NT2/D1 (cell line): ENCODE data around the gene TLN1.

Experiments
- DNase-seq: peaks from one replicate; pipeline ENCODE4 v3.0.0-alpha.2; 2011; ENCODE audit warnings: low read depth, low spot score
- H3K27me3 ChIP-seq: 2 replicates; pipeline ENCODE4 v1.6.0; 2011; ENCODE audit warnings: mild to moderate bottlenecking; ENCODE audit not compliant: insufficient read length, insufficient read depth
- H3K36me3 ChIP-seq: 2 replicates; pipeline ENCODE4 v1.6.1; 2011; ENCODE audit warnings: mild to moderate bottlenecking, low read length, mixed read lengths; ENCODE audit not compliant: insufficient read depth, insufficient read length
- H3K4me1 ChIP-seq: 2 replicates; pipeline ENCODE4 v1.5.1; 2011; ENCODE audit not compliant: insufficient read depth, insufficient read length
- H3K4me3 ChIP-seq: 2 replicates; pipeline ENCODE4 v1.5.1; 2011; ENCODE audit warnings: low read depth; ENCODE audit not compliant: insufficient read length
- H3K9ac ChIP-seq: 2 replicates; pipeline ENCODE4 v1.6.0; 2011; ENCODE audit warnings: low read depth; ENCODE audit not compliant: insufficient read length
- H3K9me3 ChIP-seq: 2 replicates; pipeline ENCODE4 v1.5.1; 2011; ENCODE audit warnings: mild to moderate bottlenecking, low read length; ENCODE audit not compliant: insufficient read depth
- SUZ12 ChIP-seq: IDR thresholded peaks from 2 replicates; pipeline ENCODE4 v1.6.1; 2011; ENCODE audit not compliant: insufficient read length, insufficient read depth; ENCODE audit errors: extremely low read depth
- YY1 ChIP-seq: IDR thresholded peaks from 2 replicates; pipeline ENCODE4 v1.6.1; 2011; ENCODE audit not compliant: insufficient read length, insufficient read depth
- ZNF274 ChIP-seq: IDR thresholded peaks from 2 replicates; pipeline ENCODE4 v1.6.1; 2011; ENCODE audit warnings: mild to moderate bottlenecking, low read depth, low read length

TLN1 gene

DNA sequence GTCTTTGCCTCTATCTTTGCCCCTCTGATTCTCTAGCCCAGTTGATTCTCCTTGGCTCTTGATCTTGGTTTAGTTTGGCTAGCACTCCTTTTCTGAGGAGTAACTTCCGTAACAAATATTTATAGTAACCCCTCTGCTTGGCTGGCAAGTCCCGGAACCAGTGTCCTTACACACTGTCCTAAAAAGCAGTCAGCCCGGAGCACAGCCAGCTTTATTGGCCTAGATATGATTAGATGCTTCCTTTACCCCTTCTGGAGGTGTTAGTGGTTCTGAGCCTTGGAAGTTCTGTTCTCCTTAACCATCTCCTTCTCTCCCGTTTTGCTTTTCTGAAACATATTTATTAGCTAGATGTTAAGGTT, 39.1 kb upstream of the TLN1 start:
- no peak for DNase-seq

DNA sequence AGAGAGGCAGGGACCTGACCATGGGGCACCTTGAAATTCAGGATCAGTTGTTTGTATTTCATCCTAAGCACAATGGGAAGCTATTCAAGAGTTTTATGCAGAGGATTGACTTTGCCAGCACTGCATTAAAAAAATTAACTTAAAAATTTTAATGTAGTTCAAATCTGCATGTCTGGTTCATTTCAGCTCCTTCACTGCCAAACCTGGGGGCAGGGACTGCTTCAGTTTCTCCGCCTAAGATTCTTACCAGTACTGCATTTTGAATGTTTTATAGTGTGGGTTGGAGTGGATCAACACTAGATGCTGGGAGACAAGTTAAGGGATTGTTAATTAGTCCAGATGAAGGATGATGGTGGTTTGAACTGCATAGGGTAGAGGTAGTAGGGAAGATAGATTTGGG, 37.8 kb upstream of the TLN1 start:
- Histone ChIP-seq H3K27me3 (no peaks in the 10 kb centered on the region), H3K9me3 (no peaks in the 10 kb centered on the region), H3K4me1 (no peaks in the 10 kb centered on the region), H3K4me3 (no peak overlapping the region), H3K9ac (no peak overlapping the region), H3K36me3 (no peaks in the 10 kb centered on the region)
- TF ChIP-seq SUZ12 (no peak), ZNF274 (no peak), YY1 (no peak)
- DNase-seq, result no peak

More for the DNA sequence above, 39.1 kb upstream of the TLN1 start:
- Histone ChIP-seq H3K27me3 (no peaks in the 10 kb centered on the region), H3K9ac (no peak overlapping the region), H3K4me1 (no peaks in the 10 kb centered on the region), H3K4me3 (no peak overlapping the region), H3K9me3 (no peaks in the 10 kb centered on the region), H3K36me3 (no peaks in the 10 kb centered on the region)
- no peak for TF ChIP-seq YY1
- no peak for TF ChIP-seq ZNF274
- TF ChIP-seq SUZ12, result no peak

DNA sequence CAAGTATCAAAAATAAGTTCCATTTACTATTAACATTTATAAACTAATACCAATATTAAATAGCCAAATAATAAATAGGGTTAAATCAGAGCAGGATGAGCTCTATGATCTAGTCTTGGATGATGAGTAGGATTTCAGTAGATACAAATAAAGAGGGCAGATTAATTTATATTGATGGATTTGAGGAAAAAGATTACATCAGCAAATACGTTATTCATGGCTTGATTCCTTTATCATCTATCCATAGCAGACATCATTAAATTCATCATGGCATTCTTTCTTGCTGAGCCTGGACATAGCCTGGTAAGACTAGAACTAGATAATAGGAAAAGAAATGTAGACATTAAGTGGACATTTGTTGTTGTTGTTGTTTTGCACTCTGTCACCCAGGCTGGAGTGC, 35.5 kb upstream of the TLN1 start:
- Histone ChIP-seq H3K36me3 (no peaks in the 10 kb centered on the region), H3K9me3 (no peaks in the 10 kb centered on the region), H3K4me1 (no peaks in the 10 kb centered on the region), H3K27me3 (no peaks in the 10 kb centered on the region), H3K9ac (no peak overlapping the region), H3K4me3 (no peak overlapping the region)
- TF ChIP-seq YY1 (no peak), ZNF274 (no peak), SUZ12 (no peak)
- no peak for DNase-seq

DNA sequence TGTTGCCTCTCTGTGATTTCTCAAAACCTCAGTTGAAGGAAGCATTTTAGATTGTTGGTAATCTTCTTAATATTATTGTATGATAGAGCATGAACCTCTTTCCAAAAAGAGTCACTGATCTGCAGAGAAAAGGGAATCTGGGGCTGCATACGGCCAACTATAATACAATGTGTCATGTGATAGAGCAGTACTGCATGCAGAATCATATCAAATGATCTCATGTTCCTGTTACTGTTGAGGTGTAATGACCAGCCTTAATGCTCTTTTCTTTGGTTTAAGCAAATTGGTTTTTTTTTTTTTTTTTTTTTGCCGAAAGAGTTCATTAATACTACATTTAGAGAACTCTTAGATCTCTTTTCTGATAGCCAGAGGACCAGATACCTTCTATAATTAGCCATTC, 35.0 kb upstream of the TLN1 start:
- Histone ChIP-seq H3K36me3 (no peaks in the 10 kb centered on the region), H3K4me3 (no peak overlapping the region), H3K9me3 (no peaks in the 10 kb centered on the region), H3K4me1 (no peaks in the 10 kb centered on the region), H3K9ac (no peak overlapping the region), H3K27me3 (no peaks in the 10 kb centered on the region)
- TF ChIP-seq SUZ12 (no peak), YY1 (no peak), ZNF274 (no peak)
- no peak for DNase-seq

DNA sequence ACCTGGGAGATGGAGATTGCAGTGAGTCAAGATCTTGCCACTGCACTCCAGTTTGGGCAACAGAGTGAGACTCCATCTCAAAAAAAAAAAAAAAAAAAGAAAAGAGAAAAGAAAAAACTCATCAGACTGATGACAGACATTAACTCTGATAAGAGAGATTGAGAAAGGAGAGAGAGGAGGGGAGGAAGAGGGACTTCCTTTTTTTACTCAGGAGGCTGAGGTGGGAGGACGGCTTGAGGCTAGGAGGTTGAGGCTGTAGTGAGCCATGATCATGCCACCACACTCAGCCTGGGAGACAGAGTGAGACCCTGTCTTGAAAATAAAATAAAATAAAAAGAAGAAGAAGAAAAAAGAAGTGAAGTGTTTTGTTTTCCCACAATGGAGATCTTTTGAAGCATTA, 31.8 kb upstream of the TLN1 start:
- Histone ChIP-seq H3K4me1 (no peaks in the 10 kb centered on the region), H3K9me3 (no peaks in the 10 kb centered on the region), H3K36me3 (no peaks in the 10 kb centered on the region), H3K4me3 (no peak overlapping the region), H3K27me3 (no peaks in the 10 kb centered on the region), H3K9ac (no peak overlapping the region)
- no peak for DNase-seq
- TF ChIP-seq ZNF274 (no peak), YY1 (no peak), SUZ12 (no peak)

DNA sequence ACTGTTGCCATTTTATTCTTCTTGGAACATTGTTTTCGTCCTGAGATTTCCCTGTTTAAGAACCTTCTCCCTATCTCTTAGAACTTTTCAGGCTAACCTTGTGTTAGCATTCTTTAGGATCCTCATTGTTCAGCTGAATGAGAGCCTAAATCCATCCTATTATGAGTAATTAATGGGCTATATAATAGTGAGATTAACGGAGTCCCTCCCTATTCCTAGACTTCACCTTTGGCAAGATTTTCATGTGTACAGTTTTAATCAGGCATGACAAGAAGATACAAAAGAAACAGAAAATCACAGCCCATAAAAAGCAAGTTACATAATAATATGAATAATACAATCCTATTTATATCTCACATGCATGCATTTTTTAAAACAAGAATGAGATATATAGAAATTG, 31.2 kb upstream of the TLN1 start:
- Histone ChIP-seq H3K9me3 (no peaks in the 10 kb centered on the region), H3K4me1 (no peaks in the 10 kb centered on the region), H3K36me3 (no peaks in the 10 kb centered on the region), H3K27me3 (no peaks in the 10 kb centered on the region), H3K4me3 (no peak overlapping the region), H3K9ac (no peak overlapping the region)
- DNase-seq, result no peak
- no peak for TF ChIP-seq ZNF274
- no peak for TF ChIP-seq YY1
- no peak for TF ChIP-seq SUZ12

DNA sequence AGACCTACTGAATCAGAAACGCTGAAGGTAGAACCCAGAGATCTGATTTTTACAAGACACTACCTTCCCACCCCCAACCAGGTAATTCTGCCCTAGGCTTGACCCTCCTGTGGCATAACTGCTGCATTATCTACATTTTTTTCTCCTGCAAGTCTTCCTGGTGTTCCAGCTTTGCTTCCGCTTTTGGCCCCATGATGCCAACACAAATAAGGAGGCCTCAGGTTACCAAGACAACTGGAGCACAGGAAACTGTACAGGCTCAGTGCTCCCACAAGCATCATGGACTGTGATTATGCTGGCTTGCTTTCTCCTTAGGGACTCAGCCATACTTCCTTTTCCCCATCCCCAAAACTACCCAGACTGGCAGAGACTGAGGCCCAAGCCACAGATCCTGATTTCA, 28.7 kb upstream of the TLN1 start:
- no peaks in the 10 kb centered on the region for H3K36me3 ChIP-seq
- H3K4me1 ChIP-seq, result peaks cover 6% of the 10 kb centered on the region
- H3K4me3 ChIP-seq, result no peak overlapping the region
- no peaks in the 10 kb centered on the region for H3K27me3 ChIP-seq
- no peak for TF ChIP-seq ZNF274
- TF ChIP-seq YY1, result no peak
- no peak for TF ChIP-seq SUZ12
- H3K9ac ChIP-seq, result no peak overlapping the region
- no peak for DNase-seq
- no peaks in the 10 kb centered on the region for H3K9me3 ChIP-seq

DNA sequence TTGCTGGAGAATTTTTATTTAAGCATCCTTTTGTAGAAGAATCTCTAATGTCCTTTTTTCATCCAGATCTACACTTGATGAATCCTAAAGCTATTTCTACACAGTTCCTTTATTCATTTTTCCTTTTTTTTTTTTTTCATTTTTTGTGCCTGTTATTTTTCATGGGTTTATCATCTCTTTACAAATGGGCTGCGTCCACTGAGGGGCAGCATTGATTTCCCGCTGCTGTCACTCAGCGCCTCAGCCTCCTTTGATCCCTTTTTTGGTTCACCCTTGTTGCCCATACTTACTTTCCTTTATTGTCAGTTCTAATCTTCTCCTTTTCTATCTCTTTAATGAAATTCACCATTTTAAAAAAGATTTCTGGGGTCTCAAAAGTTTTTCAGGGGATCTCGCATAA, 27.8 kb upstream of the TLN1 start:
- Histone ChIP-seq H3K9ac (no peak overlapping the region), H3K4me1 (peaks cover 6% of the 10 kb centered on the region), H3K4me3 (no peak overlapping the region), H3K9me3 (no peaks in the 10 kb centered on the region), H3K36me3 (peaks cover 5% of the 10 kb centered on the region), H3K27me3 (no peaks in the 10 kb centered on the region)
- DNase-seq, result no peak
- no peak for TF ChIP-seq YY1
- TF ChIP-seq ZNF274, result no peak
- no peak for TF ChIP-seq SUZ12
